B cell (primary cell): ENCODE data around the gene TMC2. TPM values are rescaled to one million over a fixed set of nuclear protein-coding genes. Genes with fewer than 3 reads are reported as not detected.

Source experiments
- ATAC-seq: fragments of 200-7000 bp; cut with Tn5 transposase; one replicate; pipeline ENCODE4 v1.10.0; 2021; ENCODE audit warnings: low read depth, mild to moderate bottlenecking, moderate number of reproducible peaks, moderate library complexity
- CTCF ChIA-PET: fragments of 350-600 bp; sonication (Branson Sonifier 250); formaldehyde crosslinking; loops from one replicate; lab custom pipeline; 2021; ENCODE audit warnings: antibody characterized with exemption, inconsistent platforms; lab: Charles Lee
- POLR2A ChIA-PET: fragments of 350-600 bp; sonication (Branson Sonifier 250); formaldehyde crosslinking; loops from one replicate; lab custom pipeline; 2021; ENCODE audit warnings: antibody characterized with exemption; lab: Charles Lee
- DNase-seq: peaks from one replicate; pipeline ENCODE4 v3.0.0; 2013
- H2AFZ ChIP-seq: 2 replicates; pipeline ENCODE4 v1.6.1; 2012; ENCODE audit warnings: mild to moderate bottlenecking, low read depth, low read length; ENCODE audit not compliant: insufficient read depth, poor library complexity, severe bottlenecking
- H3K27ac ChIP-seq, 2 donors: 1 replicate in 1 of 2; 2 replicates in 1 of 2; pipeline ENCODE4 v1.5.1; 2012 to 2013; ENCODE audit warnings: low read length in 2 of 2, mild to moderate bottlenecking in 2 of 2, moderate library complexity in 1 of 2
- H3K27me3 ChIP-seq, 4 experiments: fragments of 200-600 bp in 1 of 4; sonication (generic) in 1 of 4; replicated peaks in 1 of 4; 1 replicate in 2 of 4; 2 replicates in 2 of 4; pipeline versions ENCODE4 v1.6.1 to v1.7.0; 2013 to 2016; ENCODE audit warnings: low read length in 3 of 4, mild to moderate bottlenecking in 2 of 4, mixed read lengths in 1 of 4, moderate library complexity in 1 of 4; ENCODE audit not compliant: insufficient read depth in 4 of 4, control insufficient read depth in 3 of 4; ENCODE audit errors: control extremely low read depth in 1 of 4
- H3K36me3 ChIP-seq, 2 experiments: replicated peaks in 1 of 2; 1 replicate in 1 of 2; 2 replicates in 1 of 2; pipeline versions ENCODE4 v1.6.1 to v1.7.1; 2013; ENCODE audit warnings: low read length in 1 of 2; ENCODE audit not compliant: insufficient read depth in 2 of 2, control insufficient read depth in 1 of 2; ENCODE audit errors: control extremely low read depth in 1 of 2, extremely low read depth in 1 of 2
- H3K4me1 ChIP-seq, 2 donors: fragments of 200-600 bp in 1 of 2; sonication (generic) in 1 of 2; 1 replicate in 1 of 2; 2 replicates in 1 of 2; pipeline versions ENCODE4 v1.5.1 to v1.6.1; 2013 to 2017; ENCODE audit warnings: low read length in 2 of 2; ENCODE audit not compliant: control insufficient read depth in 2 of 2, insufficient read depth in 2 of 2
- H3K4me2 ChIP-seq: replicated peaks from 2 replicates; pipeline ENCODE3; 2012; ENCODE audit warnings: mild to moderate bottlenecking, low read depth, low read length; ENCODE audit not compliant: poor library complexity, severe bottlenecking
- H3K4me3 ChIP-seq, 5 experiments: fragments of 200-600 bp in 1 of 5; sonication (generic) in 1 of 5; 1 replicate in 3 of 5; 2 replicates in 2 of 5; pipeline versions ENCODE4 v1.5.1 to v1.7.0; 2011 to 2016; ENCODE audit warnings: low read length in 4 of 5, mild to moderate bottlenecking in 4 of 5, low read depth in 2 of 5, control low read depth in 1 of 5, moderate library complexity in 1 of 5; ENCODE audit not compliant: insufficient read depth in 1 of 5; ENCODE audit errors: control extremely low read depth in 1 of 5, extremely low read depth in 1 of 5
- H3K79me2 ChIP-seq: fragments of 200-600 bp; sonication (generic); one replicate; pipeline ENCODE4 v1.6.0; 2016; ENCODE audit warnings: low read length; ENCODE audit not compliant: control insufficient read depth, insufficient read depth
- H3K9ac ChIP-seq: fragments of 200-600 bp; sonication (generic); 2 replicates; pipeline ENCODE4 v1.6.1; 2017; ENCODE audit warnings: mild to moderate bottlenecking, low read length, moderate library complexity
- H3K9me3 ChIP-seq, 3 donors: one replicate each; pipeline versions ENCODE4 v1.6.1 to v1.7.1; 2013; ENCODE audit warnings: low read length in 2 of 3; ENCODE audit not compliant: control insufficient read depth in 2 of 3, insufficient read depth in 1 of 3; ENCODE audit errors: control extremely low read depth in 1 of 3
- H4K20me1 ChIP-seq: 2 replicates; pipeline ENCODE4 v1.6.0; 2012; ENCODE audit warnings: mild to moderate bottlenecking, low read length; ENCODE audit not compliant: insufficient read depth, control insufficient read depth, poor library complexity, severe bottlenecking
- H3K27ac Mint-ChIP-seq: one replicate; pipeline ENCODE4 v1.8.0; 2021; ENCODE audit warnings: mixed read lengths
- H3K27me3 Mint-ChIP-seq: one replicate; pipeline ENCODE4 v1.8.0; 2021; ENCODE audit warnings: mixed read lengths
- H3K4me1 Mint-ChIP-seq: one replicate; pipeline ENCODE4 v1.8.0; 2021; ENCODE audit warnings: mixed read lengths
- H3K4me3 Mint-ChIP-seq: one replicate; pipeline ENCODE4 v1.8.0; 2021; ENCODE audit warnings: mixed read lengths
- H3K9me3 Mint-ChIP-seq: one replicate; pipeline ENCODE4 v1.8.0; 2022; ENCODE audit warnings: mixed read lengths; ENCODE audit not compliant: insufficient read depth
- CTCF ChIP-seq: fragments of 200-600 bp; IDR thresholded peaks from one replicate; pipeline ENCODE4 v1.8.0; 2022; ENCODE audit warnings: antibody characterized with exemption, mild to moderate bottlenecking
- EZH2 ChIP-seq: IDR thresholded peaks from 2 replicates; pipeline ENCODE4 v1.6.1; 2012; ENCODE audit warnings: borderline replicate concordance, low read depth, mild to moderate bottlenecking, moderate library complexity, low read length; ENCODE audit not compliant: insufficient read depth, poor library complexity, severe bottlenecking
- WGBS: methylation state at CpG from one replicate; pipeline ENCODE4 v1.1.5; 2013; ENCODE audit warnings: missing lambda C conversion rate; ENCODE audit not compliant: insufficient coverage; 5-methylcytosine and 5-hydroxymethylcytosine counted together
- intact Hi-C: fragments of 100-400 bp; cut with micrococcal nuclease; formaldehyde crosslinking; loops from one replicate; pipeline ENCODE4 v1.10.0; 2022
- polyA plus RNA-seq: library from polyadenylated mRNA; depleted of rRNA; stranded (reverse); fragments of >200 nt; gene quantifications from 2 replicates; pipeline ENCODE4 v1.2.3, GENCODE V29; 2012
- total RNA-seq, 2 donors: library from RNA; stranded (reverse); fragments of 120-200 nt in 1 of 2; gene quantifications; 1 replicate in 1 of 2; 2 replicates in 1 of 2; pipeline versions ENCODE4 v1.2.3 to v1.2.4, GENCODE V29; 2013 to 2022

TMC2 gene
- total and polyA plus RNA-seq, 2 donors (not counting 1 experiment from before 2014, with no cell fraction given): not detected

- peaks cover 3 to 7% of the 10 kb centered on the region in 2 donors for H3K4me1 ChIP-seq
- WGBS: 94% methylated on average over 3 of the region's 4 CpGs
- H3K4me2 ChIP-seq: no peak overlapping the region
- no peaks in the 10 kb centered on the region for H3K36me3 ChIP-seq
- H3K9me3 Mint-ChIP-seq: no peaks in the 10 kb centered on the region
- H3K4me3 ChIP-seq: no peak overlapping the region
- peaks cover 3% of the 10 kb centered on the region for H3K27me3 Mint-ChIP-seq
- peaks cover 0 to 9% (median 0%) of the 10 kb centered on the region in 4 experiments for H3K27me3 ChIP-seq
- H3K79me2 ChIP-seq: no peaks in the 10 kb centered on the region
- no peak for ATAC-seq
- no peak for DNase-seq
- no peak overlapping the region for H3K27ac Mint-ChIP-seq
- no peak overlapping the region for H2AFZ ChIP-seq
- no peaks in the 10 kb centered on the region for H3K9me3 ChIP-seq
- no peak overlapping the region for H3K27ac ChIP-seq
- TF ChIP-seq EZH2 (no peak), CTCF (no peak)
- H3K4me1 Mint-ChIP-seq: peaks cover 6% of the 10 kb centered on the region
- intact Hi-C loops: no loop called here
- CTCF ChIA-PET: interaction anchor here (1.5 to 3.0 kb wide), 2 partner anchors 10 to 312 kb away, joined by 12 to 14 read pairs; no protein-coding TSS in a partner anchor
- H4K20me1 ChIP-seq: no peaks in the 10 kb centered on the region
- no peak overlapping the region for H3K4me3 Mint-ChIP-seq
- no peak overlapping the region for H3K9ac ChIP-seq
- POLR2A ChIA-PET: no interaction called here
Observed at GRCh38 chr20:2519115-2519809, 17.1 kb upstream of the TMC2 start.

- Histone ChIP-seq H4K20me1 (no peaks in the 10 kb centered on the region), H3K4me1 (peaks cover 8 to 18% of the 10 kb centered on the region in 2 donors)
Observed at GRCh38 chr20:2520617-2521016, 15.8 kb upstream of the TMC2 start.

More at GRCh38 chr20:2520617-2521016, 15.8 kb upstream of the TMC2 start:
- Histone ChIP-seq H3K4me3 (no peak overlapping the region), H3K79me2 (no peaks in the 10 kb centered on the region), H3K9me3 (no peaks in the 10 kb centered on the region), H2AFZ (no peak overlapping the region), H3K27me3 (peaks cover 0 to 14% (median 2%) of the 10 kb centered on the region in 4 experiments), H3K36me3 (no peaks in the 10 kb centered on the region), H3K9ac (no peak overlapping the region), H3K27ac (no peak overlapping the region), H3K4me2 (no peak overlapping the region)
- H3K27ac Mint-ChIP-seq: no peak overlapping the region
- peaks cover 3% of the 10 kb centered on the region for H3K27me3 Mint-ChIP-seq
- DNase-seq (no peak), ATAC-seq (no peak)
- 91% methylated on average over 3 of the region's 3 CpGs for WGBS
- intact Hi-C loops: no loop called here
- POLR2A ChIA-PET: interaction anchor here (0.5 kb wide), 1 partner anchor 50 kb away, joined by 3 read pairs; the partner anchor contains the start of gene SNRPB
- TF ChIP-seq CTCF (no peak), EZH2 (no peak)
- no peak overlapping the region for H3K4me3 Mint-ChIP-seq
- CTCF ChIA-PET: interaction anchor here (1.2 to 4.3 kb wide), 5 partner anchors 7 to 313 kb away, joined by 3 to 35 read pairs (median 12); no protein-coding TSS in a partner anchor
- H3K4me1 Mint-ChIP-seq: peaks cover 12% of the 10 kb centered on the region
- H3K9me3 Mint-ChIP-seq: no peaks in the 10 kb centered on the region
